Measurements from ENCODE around the gene SCGB2A2. TPM values are rescaled to one million over a fixed set of nuclear protein-coding genes. Genes with fewer than 3 reads are reported as not detected.

Gene SCGB2A2
- total and polyA plus RNA-seq, 10 of the 15 experiments (the other 5 are each of a cell fraction or from before 2014, with no cell fraction given): not detected

GRCh38 chr11:62256281-62256680 is 13.7 kb upstream of the SCGB2A2 start:
- no peaks in the 10 kb centered on the region for H3K27me3 ChIP-seq (replicated peaks in 1 of 2; ENCODE audit: control insufficient read depth in 2 of 2, insufficient read depth in 2 of 2, low read length in 1 of 2)
- H2AFZ ChIP-seq (ENCODE audit: control insufficient read depth, low read depth, low read length): no peak overlapping the region
- H3K4me2 ChIP-seq (ENCODE audit: control insufficient read depth, insufficient read depth): no peak overlapping the region
- DNase-seq (ENCODE audit: low read depth, low spot score): no peak
- intact Hi-C loops (cut with micrococcal nuclease; ENCODE audit: unreplicated experiment) (no loop called here), in situ Hi-C loops (cut with MboI) (no loop called here)
- SMC1A ChIA-PET (ENCODE audit: uncharacterized antibody, unreplicated experiment): no interaction called here
- H3K4me1 ChIP-seq (ENCODE audit: control insufficient read depth, insufficient read depth, low read length): no peaks in the 10 kb centered on the region
- no peak overlapping the region for H3K4me3 ChIP-seq
- ATAC-seq: no peak
- RAD21 ChIA-PET (ENCODE audit: unreplicated experiment): no interaction called here
- no peaks in the 10 kb centered on the region for H3K79me2 ChIP-seq (ENCODE audit: control insufficient read depth, insufficient read depth, low read length)
- BruUV-seq (replicated peaks): no TSS peak
- POLR2A ChIA-PET: interaction anchor here (0.7 kb wide), 1 partner anchor 730 kb away, joined by 3 read pairs; no protein-coding TSS in a partner anchor
- no peaks in the 10 kb centered on the region for H4K20me1 ChIP-seq (ENCODE audit: control insufficient read depth, insufficient read depth)
- no peak overlapping the region for H3K9ac ChIP-seq (ENCODE audit: control insufficient read depth, insufficient read depth, low read length)
- no peak overlapping the region for H3K27ac ChIP-seq (ENCODE audit: control insufficient read depth, insufficient read depth)
- H3K9me3 ChIP-seq (replicated peaks; ENCODE audit: control insufficient read depth, insufficient read depth, low read length): peaks cover 7% of the 10 kb centered on the region; the same call in 2 of the 3 replicates
- H3K36me3 ChIP-seq (ENCODE audit: control insufficient read depth in 2 of 2, insufficient read depth in 2 of 2, low read length in 1 of 2): no peaks in the 10 kb centered on the region
- no peak for FAIRE-seq
- CTCF ChIA-PET: interaction anchor here (0.6 kb wide), 1 partner anchor 112 kb away, joined by 3 read pairs; no protein-coding TSS in a partner anchor
- whole genome bisulfite sequencing (ENCODE audit: insufficient coverage, insufficient replicate concordance, low lambda C conversion rate, missing lambda C conversion rate): 54% methylated on average over 2 of the region's 2 CpGs
- TF ChIP-seq YY1 (IDR thresholded peaks at IDR 0.05; ENCODE audit: low read depth, low read length) (no peak), MLLT1 (IDR thresholded peaks at IDR 0.05) (no peak), GABPA (IDR thresholded peaks at IDR 0.05; ENCODE audit: low read depth) (no peak), SRF (IDR thresholded peaks at IDR 0.05; ENCODE audit: low read depth in 2 of 2, low read length in 2 of 2) (no peak), RAD51 (IDR thresholded peaks at IDR 0.05) (no peak), ZBTB33 (IDR thresholded peaks at IDR 0.05) (no peak), NBN (IDR thresholded peaks at IDR 0.05) (no peak), BCLAF1 (IDR thresholded peaks at IDR 0.05) (no peak), NFYB (IDR thresholded peaks at IDR 0.05; ENCODE audit: insufficient read depth, low read depth, low read length) (no peak), BRCA1 (IDR thresholded peaks at IDR 0.05; ENCODE audit: low read depth, low read length) (no peak), KAT2A (conservative IDR thresholded peaks at IDR 0.05; ENCODE audit: control insufficient read depth, low read depth, low read length) (no peak), ATF2 (IDR thresholded peaks at IDR 0.05; ENCODE audit: low read length) (no peak), USF2 (IDR thresholded peaks at IDR 0.05; ENCODE audit: borderline replicate concordance, low read depth, low read length) (no peak), SMAD5 (IDR thresholded peaks at IDR 0.05; ENCODE audit: low read depth) (no peak), KLF5 (IDR thresholded peaks at IDR 0.05; ENCODE audit: partially characterized antibody) (no peak), PKNOX1 (IDR thresholded peaks at IDR 0.05) (no peak)
